ENCODE data around the gene TBC1D22B.

TBC1D22B gene

DNA sequence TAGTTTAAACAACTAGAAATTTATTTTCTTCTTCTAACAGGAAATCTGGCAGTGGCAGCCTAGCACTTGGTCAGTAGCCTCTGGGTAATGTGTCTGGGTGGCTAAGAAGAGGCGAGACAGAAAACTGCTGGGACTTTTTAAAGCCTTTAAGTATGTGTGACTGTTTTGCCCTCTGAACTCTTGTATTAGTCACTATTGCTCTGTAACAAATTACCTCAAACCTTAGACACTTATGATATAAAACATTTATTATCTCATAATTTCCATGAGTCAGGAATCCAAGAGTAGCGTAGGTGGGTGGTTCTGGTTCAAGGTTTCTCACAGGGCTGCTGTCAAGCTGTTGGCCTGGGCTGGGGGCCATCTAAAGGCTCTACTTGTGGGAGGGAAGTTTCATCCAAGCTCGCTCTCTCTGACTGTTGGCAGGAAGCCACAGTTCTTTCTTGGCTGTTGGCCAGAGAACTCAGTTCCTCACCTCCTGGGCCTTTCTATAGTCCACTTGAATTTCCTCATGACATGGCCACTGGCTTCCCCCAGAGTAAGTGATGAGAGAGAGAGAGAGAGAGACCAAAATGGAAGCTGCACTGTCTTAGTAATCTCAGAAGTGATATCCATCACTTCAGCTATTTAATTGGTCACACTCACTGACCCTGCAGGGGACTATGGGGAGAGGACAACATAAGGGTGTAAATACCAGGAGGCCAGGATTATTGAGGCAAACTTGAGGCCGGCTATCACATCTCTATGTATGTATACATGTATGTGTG lies 17.4 kb upstream of the TBC1D22B start:
- DNase-seq (ENCODE audit: low read depth in 2 of 2): peak in 1 of 2 donors; percentile 27

GRCh38 chr6:37241131-37241530 lies 16.4 kb upstream of the TBC1D22B start:
- no peak for DNase-seq (ENCODE audit: low read depth in 2 of 2)

- no peak for DNase-seq (ENCODE audit: low read depth in 2 of 2)
Observed at GRCh38 chr6:37241775-37242428, 15.7 kb upstream of the TBC1D22B start.

GRCh38 chr6:37242429-37243052 lies 15.0 kb upstream of the TBC1D22B start:
- no peak for DNase-seq (ENCODE audit: low read depth in 2 of 2)

DNA sequence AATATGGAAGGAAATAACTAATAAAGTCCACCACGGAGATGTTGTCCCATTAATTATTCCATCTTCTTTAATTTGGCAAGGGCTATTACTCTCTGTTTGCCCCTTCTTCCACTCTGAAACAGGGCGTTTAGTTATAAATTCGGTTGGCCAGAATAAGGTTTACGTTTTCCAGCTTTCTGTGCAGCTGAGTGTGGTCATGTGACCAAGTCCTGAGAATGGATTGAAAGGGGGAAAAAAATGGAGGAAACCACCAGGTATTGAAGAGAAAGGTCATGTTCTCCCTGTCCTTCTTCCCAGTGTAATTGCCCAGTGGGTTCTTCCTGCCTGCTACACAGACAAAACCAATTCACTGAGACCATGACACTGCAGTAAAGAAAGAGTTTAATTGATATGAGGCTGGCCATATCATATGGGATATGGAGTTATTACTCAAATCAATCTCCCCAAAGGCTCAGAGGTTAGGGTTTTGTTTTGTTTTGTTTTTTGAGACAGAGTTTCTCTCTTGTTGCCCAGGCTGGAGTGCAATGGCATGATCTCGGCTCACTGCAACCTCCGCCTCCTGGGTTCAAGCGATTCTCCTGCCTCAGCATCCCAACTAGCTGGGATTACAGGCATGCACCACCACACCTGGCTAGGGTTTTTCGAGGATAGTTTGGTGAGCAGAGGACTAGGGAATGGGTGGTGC lies 14.3 kb upstream of the TBC1D22B start:
- DNase-seq (ENCODE audit: low read depth in 2 of 2): no peak

DNA sequence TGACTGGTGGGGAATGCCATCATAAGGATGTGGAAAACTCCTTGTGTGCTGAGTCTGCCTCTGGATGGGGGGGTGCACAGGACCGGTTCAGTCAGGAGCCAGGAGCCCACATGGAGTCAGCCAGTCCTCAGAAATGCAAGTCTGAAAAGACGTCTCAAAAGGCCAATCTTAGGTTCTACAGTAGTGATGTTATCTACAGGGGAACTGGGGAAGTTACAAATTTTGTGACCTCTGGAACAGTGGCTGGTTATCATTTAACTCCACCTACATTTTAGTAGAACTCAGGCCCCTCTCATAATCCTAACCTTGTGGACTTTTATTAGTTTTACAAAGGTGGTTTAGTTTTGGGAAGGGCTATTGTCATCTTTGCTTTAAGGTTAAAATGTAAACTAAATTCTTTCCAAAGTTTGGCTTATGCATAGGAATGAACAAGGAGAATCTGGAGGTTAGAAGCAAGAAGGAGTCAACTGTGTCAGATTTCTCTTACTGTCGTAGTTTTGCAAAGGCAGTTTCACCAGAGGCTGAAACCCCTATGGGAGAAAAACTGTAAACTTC lies 13.7 kb upstream of the TBC1D22B start:
- DNase-seq (ENCODE audit: low read depth in 2 of 2): no peak

DNA sequence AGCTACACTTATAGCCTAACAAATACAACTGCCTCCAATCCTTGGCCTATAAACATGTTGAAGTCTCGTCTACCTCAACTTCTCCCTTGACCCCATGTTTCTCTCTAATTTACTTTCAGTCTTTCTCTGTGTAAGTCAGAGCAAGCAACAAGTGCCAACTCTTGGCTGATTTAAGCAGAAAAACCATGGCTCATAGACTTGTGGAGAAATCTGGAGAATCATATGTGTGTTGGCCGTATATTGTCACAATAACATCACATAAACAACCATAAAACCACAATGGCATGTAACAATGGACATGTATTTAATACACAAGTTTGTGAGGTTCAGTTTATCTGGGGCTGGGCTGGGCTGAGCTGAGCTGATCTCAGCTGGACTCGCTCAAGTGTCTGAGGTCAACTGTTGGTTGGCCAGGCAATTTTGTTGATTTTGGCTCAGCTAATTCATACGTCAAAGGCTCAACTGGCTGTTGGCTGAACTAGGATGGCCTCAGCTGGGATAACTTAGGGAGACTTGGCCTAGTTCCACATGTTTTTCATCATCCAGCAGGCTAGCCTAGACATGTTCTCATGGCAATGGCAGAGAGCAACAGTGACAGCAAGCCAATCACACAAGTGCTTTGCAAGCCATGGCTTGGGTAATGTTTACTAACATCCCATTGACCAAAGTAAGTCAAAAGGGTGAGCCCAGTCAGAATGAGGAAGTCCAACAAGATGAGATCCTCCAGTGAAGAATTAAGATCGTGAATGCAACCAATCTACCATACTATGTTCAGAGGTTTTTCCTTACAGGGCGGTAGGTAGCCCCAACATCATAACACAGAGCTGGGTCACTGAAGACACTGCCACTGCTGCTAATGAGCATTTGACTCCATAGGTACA lies 12.9 kb upstream of the TBC1D22B start:
- no peak for DNase-seq (ENCODE audit: low read depth in 2 of 2)

DNA sequence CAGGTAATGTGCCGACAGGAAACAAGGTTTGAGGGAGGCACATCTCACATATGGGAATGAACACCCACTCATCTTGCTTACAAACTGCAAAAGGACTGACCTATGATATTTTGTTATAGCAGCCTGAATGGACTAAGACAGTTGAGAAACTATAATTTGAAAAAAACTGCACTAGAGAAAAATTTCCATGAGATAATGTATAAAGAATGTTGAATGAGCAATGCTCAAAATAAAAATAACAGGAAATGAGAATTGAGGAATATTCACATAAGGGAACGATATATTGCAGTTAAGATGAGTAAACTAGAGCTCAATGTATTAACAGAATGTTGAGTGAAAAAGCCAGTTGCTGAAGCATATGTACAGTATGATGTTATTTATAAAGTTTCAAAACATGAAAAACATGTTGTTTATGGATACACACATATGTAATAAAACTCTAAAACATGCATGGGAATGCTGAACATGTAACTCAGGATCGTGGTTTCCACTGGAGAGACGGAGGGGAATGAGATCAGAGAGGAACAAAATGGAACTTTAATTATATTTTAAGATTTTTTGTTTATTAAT lies 6.3 kb upstream of the TBC1D22B start:
- no peak for DNase-seq (ENCODE audit: low read depth in 2 of 2)

DNA sequence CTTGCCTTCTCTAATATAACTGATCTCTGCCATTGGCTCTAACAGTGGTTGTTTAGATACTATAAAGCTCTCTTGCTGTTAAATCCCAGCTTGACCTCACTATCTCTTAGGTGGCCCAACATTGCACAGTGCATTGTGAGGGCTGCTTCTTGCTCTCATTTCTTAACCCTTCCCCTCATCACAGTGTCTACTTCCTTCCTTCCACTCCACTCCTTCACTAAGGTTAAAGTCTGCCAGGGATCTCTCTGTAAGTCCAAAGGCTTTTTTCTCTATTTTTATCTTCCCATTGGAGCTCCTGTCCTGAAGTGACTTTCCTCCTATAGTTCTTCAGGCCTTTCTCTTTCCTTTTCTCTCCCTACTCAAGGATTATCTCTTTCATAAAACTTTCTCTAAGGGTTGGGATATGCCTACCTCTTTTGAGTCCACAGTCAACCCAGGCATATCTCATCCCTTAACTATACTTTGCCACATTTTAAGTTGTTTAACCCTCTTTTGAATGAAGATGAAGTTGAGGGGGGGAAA lies 4.0 kb upstream of the TBC1D22B start:
- DNase-seq (ENCODE audit: low read depth in 2 of 2): no peak

DNA sequence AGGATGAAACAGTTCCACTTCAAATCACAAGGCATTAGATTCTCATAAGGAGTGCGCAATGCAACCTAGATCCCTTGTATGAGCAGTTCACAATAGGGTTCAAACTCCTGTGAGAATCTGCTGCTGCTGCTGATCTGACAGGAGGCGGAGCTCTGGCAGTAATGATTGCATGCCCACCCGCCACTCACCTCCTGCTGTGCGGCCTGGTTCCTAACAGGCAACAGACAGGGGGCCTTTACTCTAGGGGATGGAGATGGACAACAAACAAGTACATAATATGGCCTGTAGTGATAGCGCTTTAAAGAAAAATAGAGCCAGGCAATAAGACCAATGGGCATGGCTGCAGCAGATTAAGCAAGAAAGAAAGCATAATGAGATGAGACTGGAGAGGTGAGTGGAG lies 2.7 kb upstream of the TBC1D22B start:
- no peak for DNase-seq (ENCODE audit: low read depth in 2 of 2)

- no peak for DNase-seq (ENCODE audit: low read depth in 2 of 2)
Observed at GRCh38 chr6:37256692-37257319, 766 bp upstream of the TBC1D22B start.

DNA sequence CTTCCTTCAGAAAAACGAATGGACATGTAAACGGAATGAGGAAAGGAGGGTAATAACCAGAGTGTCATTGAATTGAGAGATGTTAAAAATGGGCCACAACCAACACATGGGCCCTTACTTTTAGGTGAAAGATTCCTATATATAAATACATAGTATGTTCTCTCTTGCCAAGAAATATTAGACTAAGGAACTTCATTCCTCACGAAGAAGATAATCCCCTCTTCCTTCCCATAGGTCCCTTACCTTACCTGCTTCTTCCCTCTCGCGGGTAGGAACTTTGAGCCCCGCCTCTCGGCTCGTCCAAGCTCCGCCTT lies 295 bp upstream of the TBC1D22B start:
- no peak for DNase-seq (ENCODE audit: low read depth in 2 of 2)

DNA sequence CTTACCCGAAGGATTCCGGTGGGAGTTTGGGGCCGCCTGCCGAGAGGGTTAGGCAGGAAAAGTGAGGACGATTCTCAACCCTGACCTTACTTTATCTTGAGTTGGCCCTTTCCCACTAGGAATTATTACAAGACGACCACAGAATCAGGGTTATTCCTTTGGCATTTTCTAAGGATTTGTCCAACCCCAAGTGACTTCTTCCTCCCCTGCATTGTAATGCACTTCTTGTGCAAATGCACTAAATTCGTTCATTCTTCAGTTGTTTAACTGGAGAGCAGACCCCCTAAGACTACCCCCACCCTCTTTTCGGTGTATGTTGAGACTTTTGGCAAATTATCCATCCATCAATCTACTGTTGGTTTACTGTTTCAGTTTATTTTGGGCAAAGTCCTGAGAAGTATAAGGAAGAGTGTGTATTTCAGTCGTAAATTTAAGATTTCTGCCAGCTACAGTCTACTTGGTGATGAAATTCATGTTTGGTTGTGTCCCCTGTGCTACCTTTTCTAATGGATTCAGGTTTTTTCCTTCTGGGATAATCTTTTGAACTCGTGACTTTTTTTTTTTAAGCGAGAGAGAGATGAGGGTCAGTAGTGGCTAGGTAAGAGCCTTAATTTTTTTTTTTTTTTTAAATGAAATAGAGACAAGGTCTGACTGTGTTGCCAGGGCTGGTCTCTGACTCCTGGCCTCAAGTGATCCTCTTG lies 983 bp downstream of the TBC1D22B start:
- DNase-seq (ENCODE audit: low read depth in 2 of 2): no peak

DNA sequence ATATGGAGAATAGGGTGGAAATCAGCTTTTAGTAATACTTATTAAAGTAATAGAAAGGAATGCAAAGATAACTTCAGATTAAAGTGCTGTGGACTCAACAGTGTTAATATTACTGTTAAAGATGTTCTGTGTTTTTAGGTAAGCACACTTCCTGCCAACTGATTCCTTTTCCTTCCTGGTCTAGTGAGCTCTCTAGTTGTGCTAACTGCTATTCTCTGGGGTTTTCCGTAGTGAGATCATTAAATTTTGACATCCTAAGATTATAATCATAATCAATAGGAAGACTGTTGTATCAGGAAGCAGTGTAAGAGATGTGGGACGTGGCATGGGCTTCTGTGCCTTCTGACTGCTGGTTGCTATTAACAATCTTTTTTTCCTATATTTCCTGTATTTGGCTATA lies 1.6 kb downstream of the TBC1D22B start:
- DNase-seq (ENCODE audit: low read depth in 2 of 2): no peak

- no peak for DNase-seq (ENCODE audit: low read depth in 2 of 2)
Observed at GRCh38 chr6:37260040-37260439, 2.5 kb downstream of the TBC1D22B start.

GRCh38 chr6:37260444-37260843 lies 2.9 kb downstream of the TBC1D22B start:
- DNase-seq (ENCODE audit: low read depth in 2 of 2): no peak

- DNase-seq (ENCODE audit: low read depth in 2 of 2): no peak
Observed at GRCh38 chr6:37261198-37261597, 3.6 kb downstream of the TBC1D22B start.

DNA sequence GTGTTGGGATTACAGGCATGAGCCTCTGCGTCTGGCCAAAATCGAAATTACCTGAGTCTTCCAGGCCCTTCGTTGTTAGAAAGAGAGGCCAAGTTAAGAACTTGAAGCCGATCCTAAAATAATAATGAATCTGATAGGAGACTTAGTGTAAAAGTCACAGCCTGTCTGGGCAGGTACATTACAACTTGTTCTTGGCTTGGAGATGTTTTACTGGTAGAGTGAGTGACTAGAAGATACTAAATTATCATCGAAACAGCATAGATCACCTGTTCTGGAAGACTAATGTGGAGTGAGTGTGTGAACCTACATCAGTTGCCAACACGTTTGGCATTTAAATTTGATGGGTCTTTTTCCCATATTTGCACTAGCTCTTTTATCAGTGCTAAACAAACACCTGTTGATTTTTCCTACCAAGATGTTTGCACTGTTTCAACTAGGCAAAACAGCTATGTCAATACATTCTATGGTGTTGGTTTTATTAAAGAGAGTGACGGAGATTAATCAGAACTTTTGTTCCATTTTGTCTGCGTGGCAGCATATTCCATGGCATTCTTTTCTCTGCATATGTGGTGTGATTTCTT lies 5.0 kb downstream of the TBC1D22B start:
- DNase-seq (ENCODE audit: low read depth in 2 of 2): no peak

- no peak for DNase-seq (ENCODE audit: low read depth in 2 of 2)
Observed at GRCh38 chr6:37265001-37265400, 7.4 kb downstream of the TBC1D22B start.
